IMR-90 (cell line): ENCODE results near the gene FOXO4. TPM values are rescaled to one million over a fixed set of nuclear protein-coding genes. Genes with fewer than 3 reads are reported as not detected.

Source experiments
- ATAC-seq: fragments of 200-7000 bp; cut with Tn5 transposase; 2 replicates; pipeline ENCODE4 v1.9.1; 2020; ENCODE audit warnings: low read depth, mild to moderate bottlenecking, moderate library complexity
- BruUV-seq: library from RNA; stranded (reverse); fragments of 400-500 nt; replicated peaks from 2 replicates; lab custom pipeline; 2021; lab: Mats Ljungman, UMichigan
- CTCF ChIA-PET: fragments of 300-600 bp; formaldehyde crosslinking; extraction: SDS; loops from one replicate; lab custom pipeline; 2021; ENCODE audit warnings: antibody characterized with exemption; lab: Yijun Ruan, JAX
- POLR2A ChIA-PET: fragments of 300-600 bp; sonication (Branson Sonifier 250); formaldehyde crosslinking; loops from one replicate; lab custom pipeline; 2022; ENCODE audit warnings: antibody characterized with exemption; ENCODE audit not compliant: unreplicated experiment; lab: Charles Lee
- DNase-seq: peaks from one replicate; pipeline ENCODE4 v3.0.0; 2013
- H2AFZ ChIP-seq: replicated peaks from 2 replicates; pipeline ENCODE3; 2013; ENCODE audit warnings: low read length, mild to moderate bottlenecking; ENCODE audit not compliant: poor library complexity
- H2AK5ac ChIP-seq: 2 replicates; pipeline ENCODE4 v1.6.1; 2013; ENCODE audit warnings: low read depth, low read length, inconsistent platforms
- H2AK9ac ChIP-seq: replicated peaks from 2 replicates; pipeline ENCODE3; 2013; ENCODE audit warnings: mild to moderate bottlenecking, low read depth, low read length, moderate library complexity; ENCODE audit not compliant: poor library complexity
- H2BK120ac ChIP-seq: 2 replicates; pipeline ENCODE4 v1.6.1; 2013; ENCODE audit warnings: low read depth, low read length, inconsistent platforms
- H2BK15ac ChIP-seq: 3 replicates; pipeline ENCODE4 v1.6.1; 2013; ENCODE audit warnings: low read depth, low read length, inconsistent platforms
- H2BK20ac ChIP-seq: 2 replicates; pipeline ENCODE4 v1.6.1; 2013; ENCODE audit warnings: low read depth, mild to moderate bottlenecking, inconsistent platforms, low read length, moderate library complexity
- H2BK5ac ChIP-seq: 2 replicates; pipeline ENCODE4 v1.6.1; 2013; ENCODE audit warnings: mild to moderate bottlenecking, low read depth, low read length, inconsistent platforms; ENCODE audit not compliant: poor library complexity, severe bottlenecking
- H3K14ac ChIP-seq: replicated peaks from 2 replicates; pipeline ENCODE4 v1.6.1; 2013; ENCODE audit warnings: low read depth, low read length, inconsistent platforms
- H3K18ac ChIP-seq: 2 replicates; pipeline ENCODE4 v1.6.1; 2013; ENCODE audit warnings: low read depth, low read length, control low read depth
- H3K23ac ChIP-seq: 2 replicates; pipeline ENCODE4 v1.6.1; 2013; ENCODE audit warnings: low read depth, low read length, inconsistent platforms
- H3K27ac ChIP-seq: 2 replicates; pipeline ENCODE4 v1.5.1; 2013; ENCODE audit warnings: mild to moderate bottlenecking, control low read depth, low read length; ENCODE audit not compliant: insufficient read depth
- H3K27me3 ChIP-seq: 2 replicates; pipeline ENCODE4 v1.6.1; 2013; ENCODE audit warnings: low read length; ENCODE audit not compliant: control insufficient read depth, insufficient read depth
- H3K36me3 ChIP-seq: 2 replicates; pipeline ENCODE4 v1.6.1; 2013; ENCODE audit warnings: low read length, mixed read lengths; ENCODE audit not compliant: control insufficient read depth, insufficient read depth
- H3K4ac ChIP-seq: 2 replicates; pipeline ENCODE4 v1.6.1; 2013; ENCODE audit warnings: low read depth, low read length, inconsistent platforms
- H3K4me1 ChIP-seq: 2 replicates; pipeline ENCODE4 v1.6.1; 2013; ENCODE audit warnings: low read length, mixed read lengths; ENCODE audit not compliant: control insufficient read depth, insufficient read depth
- H3K4me2 ChIP-seq: 2 replicates; pipeline ENCODE4 v1.6.1; 2013; ENCODE audit warnings: low read depth, mild to moderate bottlenecking, control low read depth, low read length, moderate library complexity
- H3K4me3 ChIP-seq: 2 replicates; pipeline ENCODE4 v1.5.1; 2013; ENCODE audit warnings: low read depth, mild to moderate bottlenecking, control low read depth, low read length, moderate library complexity; ENCODE audit not compliant: insufficient read depth
- H3K56ac ChIP-seq: 2 replicates; pipeline ENCODE4 v1.6.1; 2013; ENCODE audit warnings: low read length, inconsistent platforms; ENCODE audit not compliant: insufficient read depth; ENCODE audit errors: extremely low read depth
- H3K79me1 ChIP-seq, 2 experiments: 2 replicates each; pipeline ENCODE4 v1.6.1; 2013; ENCODE audit warnings: low read length in 2 of 2, inconsistent platforms in 1 of 2, low read depth in 1 of 2
- H3K9ac ChIP-seq: 2 replicates; pipeline ENCODE4 v1.6.1; 2013; ENCODE audit warnings: low read depth, low read length, control low read depth
- H3K9me1 ChIP-seq: 2 replicates; pipeline ENCODE4 v1.6.1; 2013; ENCODE audit warnings: low read length, inconsistent platforms; ENCODE audit not compliant: insufficient read depth
- H3K9me3 ChIP-seq: 2 replicates; pipeline ENCODE4 v1.6.1; 2013; ENCODE audit warnings: low read length; ENCODE audit not compliant: control insufficient read depth, insufficient read depth
- H4K20me1 ChIP-seq: 2 replicates; pipeline ENCODE4 v1.6.1; 2013; ENCODE audit warnings: low read length, inconsistent platforms; ENCODE audit not compliant: insufficient read depth
- H4K5ac ChIP-seq: 2 replicates; pipeline ENCODE4 v1.6.1; 2013; ENCODE audit warnings: mild to moderate bottlenecking, low read depth, low read length, control low read depth
- H4K8ac ChIP-seq, 2 experiments: 2 replicates each; pipeline ENCODE4 v1.6.1; 2013; ENCODE audit warnings: low read depth in 2 of 2, low read length in 2 of 2, control low read depth in 1 of 2, inconsistent platforms in 1 of 2
- H4K91ac ChIP-seq: 2 replicates; pipeline ENCODE4 v1.6.1; 2013; ENCODE audit warnings: low read depth, low read length, inconsistent platforms; ENCODE audit not compliant: insufficient read depth
- NFE2L2 ChIP-seq: fragments of 150-350 bp; IDR thresholded peaks from 2 replicates; pipeline ENCODE4 v1.6.1; 2016; ENCODE audit warnings: low read depth, mild to moderate bottlenecking, low read length
- RFX5 ChIP-seq: IDR thresholded peaks from 2 replicates; pipeline ENCODE4 v1.8.0; 2012; ENCODE audit warnings: low read depth, mild to moderate bottlenecking, low read length, moderate library complexity
- WGBS, 2 experiments: methylation state at CpG; one replicate each; pipeline versions ENCODE4 v1.1.5 to v1.1.7; 2013; ENCODE audit warnings: missing lambda C conversion rate in 2 of 2; ENCODE audit not compliant: insufficient read length in 1 of 2; ENCODE audit errors: extremely low coverage in 2 of 2; 5-methylcytosine and 5-hydroxymethylcytosine counted together
- dilution Hi-C: fragments of 300-500 bp; cut with HindIII; formaldehyde crosslinking; loops from one replicate; pipeline ENCODE4 v1.14.3; 2018; ENCODE audit warnings: low sequenced_read_pairs; ENCODE audit not compliant: unreplicated experiment
- in situ Hi-C: fragments of 300-500 bp; cut with MboI; formaldehyde crosslinking; loops from 3 replicates; pipeline ENCODE4 v1.14.3; 2019; ENCODE audit warnings: low sequenced_read_pairs, inconsistent platforms, mixed read lengths
- intact Hi-C: fragments of 100-400 bp; cut with micrococcal nuclease; formaldehyde crosslinking; loops from 2 replicates; pipeline ENCODE4 v1.10.0; 2022
- polyA plus RNA-seq, 3 experiments: library from polyadenylated mRNA; depleted of rRNA; stranded (reverse); fragments of >200 nt; gene quantifications; 2 replicates each; pipeline ENCODE4 v1.2.3, GENCODE V29; 2012; ENCODE audit warnings: low replicate concordance in 1 of 3
- total RNA-seq: library from RNA; depleted of rRNA; stranded (reverse); fragments of >200 nt; gene quantifications from 2 replicates; pipeline ENCODE4 v1.2.3, GENCODE V29; 2012

Gene FOXO4
- total and polyA plus RNA-seq, 2 of the 4 experiments (the other 2 are of a cell fraction) = 2.0 to 2.6 TPM

DNA sequence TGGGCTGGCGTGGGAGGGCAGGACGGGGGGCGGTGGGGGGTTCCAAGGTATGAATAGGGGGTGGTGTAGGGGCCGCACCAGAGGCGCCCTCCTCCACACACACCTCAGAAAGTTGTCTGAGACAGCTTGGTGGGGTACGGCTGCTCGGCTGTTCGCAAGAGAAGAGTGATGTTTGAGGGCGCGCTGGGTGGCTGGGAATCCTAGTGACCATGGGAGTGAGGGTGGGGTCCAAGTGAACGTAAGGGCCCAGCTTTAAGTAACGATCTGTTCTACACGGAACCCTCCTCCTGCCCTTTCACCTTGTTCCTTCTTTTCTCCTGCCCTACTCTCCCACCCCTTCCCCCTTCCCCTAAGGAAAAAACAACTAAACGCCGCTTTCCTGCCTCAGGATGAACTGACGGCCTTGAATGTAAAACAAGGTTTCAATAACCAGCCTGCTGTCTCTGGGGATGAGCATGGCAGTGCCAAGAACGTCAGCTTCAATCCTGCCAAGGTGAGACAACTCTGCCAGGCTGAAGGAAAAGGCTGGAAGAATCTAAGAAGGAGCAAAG lies 23.4 kb downstream of the FOXO4 start:
- dilution Hi-C loops (no loop called here), in situ Hi-C loops (no loop called here), intact Hi-C loops (no loop called here)
- H3K79me1 ChIP-seq = peaks cover 0 to 13% of the 10 kb centered on the region in 2 experiments; a peak in 2 of 4 replicates
- peak overlapping the region; percentile 66 for H2AK5ac ChIP-seq
- H3K4me3 ChIP-seq = peak overlapping the region; percentile 71
- peak overlapping the region; percentile 84 for H2AFZ ChIP-seq
- no peak overlapping the region for H3K18ac ChIP-seq
- no peaks in the 10 kb centered on the region for H3K9me3 ChIP-seq
- no peak overlapping the region for H2BK120ac ChIP-seq
- no peaks in the 10 kb centered on the region; the same call in 1 of the 2 replicates for H3K4me1 ChIP-seq
- ChIA-PET POLR2A (no interaction called here), CTCF (no interaction called here)
- peaks cover 29% of the 10 kb centered on the region for H3K36me3 ChIP-seq
- H3K56ac ChIP-seq = no peak overlapping the region; the same call in 1 of the 2 replicates
- no peaks in the 10 kb centered on the region for H4K20me1 ChIP-seq
- peak overlapping the region; percentile 68 for H3K23ac ChIP-seq
- peak overlapping the region; percentile 90 for H3K9ac ChIP-seq
- ATAC-seq (peak; percentile 33), DNase-seq (no peak)
- H3K4ac ChIP-seq = peak overlapping the region; percentile 72
- H2BK5ac ChIP-seq = peak overlapping the region; percentile 25
- peaks cover 2% of the 10 kb centered on the region; the same call in 1 of the 2 replicates for H3K27me3 ChIP-seq
- peak overlapping the region in 1 of 2 experiments; percentile 76; a peak in 1 of 4 replicates for H4K8ac ChIP-seq
- TSS peak; percentile 39 for BruUV-seq
- no peak overlapping the region for H4K5ac ChIP-seq
- H2BK15ac ChIP-seq = no peak overlapping the region
- no peak overlapping the region for H2BK20ac ChIP-seq
- TF ChIP-seq RFX5 (no peak), NFE2L2 (no peak)
- H3K27ac ChIP-seq = peak overlapping the region; percentile 85
- H3K14ac ChIP-seq = peak overlapping the region; percentile 83
- peak overlapping the region; percentile 53 for H4K91ac ChIP-seq
- H2AK9ac ChIP-seq = peak overlapping the region; percentile 89
- peaks cover 7% of the 10 kb centered on the region for H3K9me1 ChIP-seq
- 33% methylated on average over 3 of the region's 17 CpGs; no CpG with 5 or more reads in 1 of the 2 experiments for WGBS, 2 experiments
- peak overlapping the region; percentile 85 for H3K4me2 ChIP-seq
